DMS79 (cell line): ENCODE results near the gene ULBP2.
"Not testable (repeated sequence)": the region's sequence is repeated elsewhere in the genome, so short reads cannot be mapped to it uniquely, and the experiment has no call there.

Source experiments
- DNase-seq: peaks from one replicate; lab custom pipeline; 2025; lab: John Stamatoyannopoulos, UW

Gene ULBP2

GRCh38 chr6:149927025-149927424 is 14.8 kb upstream of the ULBP2 start:
- not testable (repeated sequence) for DNase-seq

- no peak for DNase-seq
These were observed 12.4 kb upstream of the ULBP2 start for GRCh38 chr6:149929422-149929821.

GRCh38 chr6:149931501-149931900 is 10.3 kb upstream of the ULBP2 start:
- no peak for DNase-seq

- DNase-seq = no peak
These were observed 8.8 kb upstream of the ULBP2 start for GRCh38 chr6:149933036-149933435.

- DNase-seq = no peak
These were observed 8.4 kb upstream of the ULBP2 start for GRCh38 chr6:149933461-149933860.

GRCh38 chr6:149934249-149935156 is 7.3 kb upstream of the ULBP2 start:
- peak; percentile 15 for DNase-seq

- DNase-seq = no peak
These were observed 6.6 kb upstream of the ULBP2 start for GRCh38 chr6:149935246-149935645.

GRCh38 chr6:149935668-149936067 is 6.1 kb upstream of the ULBP2 start:
- no peak for DNase-seq

- DNase-seq = no peak
These were observed 5.1 kb upstream of the ULBP2 start for GRCh38 chr6:149936743-149937142.

- not testable (repeated sequence) for DNase-seq
These were observed 3.7 kb upstream of the ULBP2 start for GRCh38 chr6:149938013-149938570.

- DNase-seq = no peak
These were observed 3.1 kb upstream of the ULBP2 start for GRCh38 chr6:149938571-149939355.

GRCh38 chr6:149939356-149939648 is 2.5 kb upstream of the ULBP2 start:
- DNase-seq = no peak

GRCh38 chr6:149939909-149940671 is 1.7 kb upstream of the ULBP2 start:
- no peak for DNase-seq

GRCh38 chr6:149940672-149940982 is 1.2 kb upstream of the ULBP2 start:
- no peak for DNase-seq

- no peak for DNase-seq
These were observed 631 bp downstream of the ULBP2 start for GRCh38 chr6:149942461-149942829.

GRCh38 chr6:149943321-149943720 is 1.5 kb downstream of the ULBP2 start:
- not testable (repeated sequence) for DNase-seq

- not testable (repeated sequence) for DNase-seq
These were observed 3.5 kb downstream of the ULBP2 start for GRCh38 chr6:149945276-149945675.

- DNase-seq = not testable (repeated sequence)
These were observed 4.8 kb downstream of the ULBP2 start for GRCh38 chr6:149946631-149947030.

- not testable (repeated sequence) for DNase-seq
These were observed 5.7 kb downstream of the ULBP2 start for GRCh38 chr6:149947533-149947932.

- DNase-seq = no peak
These were observed 6.2 kb downstream of the ULBP2 start for GRCh38 chr6:149948011-149948410.

GRCh38 chr6:149948616-149949015 is 6.8 kb downstream of the ULBP2 start:
- no peak for DNase-seq

GRCh38 chr6:149950423-149950822 is 8.6 kb downstream of the ULBP2 start:
- DNase-seq = no peak
